ENCODE measurements around the gene KLHDC10. TPM values are rescaled to one million over a fixed set of nuclear protein-coding genes. Genes with fewer than 3 reads are reported as not detected.
A peak's percentile ranks its signal among the peaks of the same experiment; 100 is the strongest.
"Not testable (repeated sequence)": the region's sequence is repeated elsewhere in the genome, so short reads cannot be mapped to it uniquely, and the experiment has no call there.

Gene KLHDC10
- total RNA-seq, 1 experiment from 2014 or later, result 47.0 TPM

DNA sequence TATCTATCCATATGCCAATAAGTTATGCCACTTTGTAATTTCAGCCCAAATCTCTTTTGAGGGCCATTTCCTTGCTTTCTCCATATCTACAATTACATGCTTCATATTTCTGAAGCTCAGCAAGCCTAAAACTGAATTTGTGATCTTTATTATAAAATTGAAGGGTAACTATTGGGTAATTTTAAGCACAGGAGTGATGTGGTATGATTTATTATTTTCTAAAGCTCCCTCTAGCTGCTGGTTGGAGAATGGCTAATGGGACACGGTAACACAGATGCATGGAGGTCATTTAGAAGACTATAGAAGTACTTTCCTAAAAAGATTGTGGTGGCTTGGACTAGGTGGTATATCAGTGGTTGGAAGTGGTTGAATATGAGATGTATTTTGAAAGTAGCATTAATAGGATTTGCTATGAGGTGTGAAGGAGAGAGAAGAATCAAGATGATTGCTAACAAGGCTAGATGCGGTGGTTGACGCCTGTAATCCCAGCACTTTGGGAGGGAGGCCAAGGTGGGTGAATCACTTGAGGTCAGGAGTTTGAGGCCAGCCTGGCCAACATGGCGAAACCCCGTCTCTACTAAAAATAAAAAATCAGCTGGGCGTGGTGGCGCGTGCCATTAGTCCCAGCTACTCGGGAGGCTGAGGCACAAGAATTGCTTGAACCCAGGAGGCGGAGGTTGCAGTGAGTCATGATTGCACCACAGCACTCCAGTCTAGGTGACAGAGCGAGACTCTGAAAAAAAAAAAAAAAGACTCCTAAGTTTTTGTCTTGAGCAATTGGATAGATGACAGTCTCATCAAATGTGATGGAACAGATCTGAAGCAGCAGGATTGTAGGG, 13.9 kb downstream of the KLHDC10 start:
- Histone ChIP-seq H3K27ac (no peak overlapping the region), H2AFZ (no peak overlapping the region), H4K20me1 (ENCODE audit: insufficient read depth) (peaks cover 6% of the 10 kb centered on the region), H3K4me3 (no peak overlapping the region), H3F3A (ENCODE audit: insufficient read depth, low read depth) (no peaks in the 10 kb centered on the region), H3K9me3 (ENCODE audit: insufficient read depth, low read depth) (no peaks in the 10 kb centered on the region), H3K4me1 (replicated peaks; ENCODE audit: insufficient read depth) (peaks cover 1% of the 10 kb centered on the region; the same call in 1 of the 2 replicates), H3K79me2 (ENCODE audit: low read depth) (peaks cover 74% of the 10 kb centered on the region), H3K27me3 (ENCODE audit: insufficient read depth, low read depth) (no peaks in the 10 kb centered on the region), H3K9me2 (ENCODE audit: insufficient read depth) (no peaks in the 10 kb centered on the region), H3K36me3 (ENCODE audit: low read depth) (peaks cover 4% of the 10 kb centered on the region; the same call in 1 of the 2 replicates), H3K4me2 (no peak overlapping the region)
- ChIA-PET CTCF (interaction anchor here (0.7 to 0.9 kb wide), 7 partner anchors 9 to 406 kb away, joined by 3 to 23 read pairs (median 5); no protein-coding TSS in a partner anchor), POLR2A (ENCODE audit: unreplicated experiment) (no interaction called here)
- intact Hi-C loops (cut with micrococcal nuclease; ENCODE audit: unreplicated experiment), result no loop called here
- no peak for TF ChIP-seq EZH2 (IDR thresholded peaks at IDR 0.05; ENCODE audit: low read depth)
- TF ChIP-seq, protein P1, sequence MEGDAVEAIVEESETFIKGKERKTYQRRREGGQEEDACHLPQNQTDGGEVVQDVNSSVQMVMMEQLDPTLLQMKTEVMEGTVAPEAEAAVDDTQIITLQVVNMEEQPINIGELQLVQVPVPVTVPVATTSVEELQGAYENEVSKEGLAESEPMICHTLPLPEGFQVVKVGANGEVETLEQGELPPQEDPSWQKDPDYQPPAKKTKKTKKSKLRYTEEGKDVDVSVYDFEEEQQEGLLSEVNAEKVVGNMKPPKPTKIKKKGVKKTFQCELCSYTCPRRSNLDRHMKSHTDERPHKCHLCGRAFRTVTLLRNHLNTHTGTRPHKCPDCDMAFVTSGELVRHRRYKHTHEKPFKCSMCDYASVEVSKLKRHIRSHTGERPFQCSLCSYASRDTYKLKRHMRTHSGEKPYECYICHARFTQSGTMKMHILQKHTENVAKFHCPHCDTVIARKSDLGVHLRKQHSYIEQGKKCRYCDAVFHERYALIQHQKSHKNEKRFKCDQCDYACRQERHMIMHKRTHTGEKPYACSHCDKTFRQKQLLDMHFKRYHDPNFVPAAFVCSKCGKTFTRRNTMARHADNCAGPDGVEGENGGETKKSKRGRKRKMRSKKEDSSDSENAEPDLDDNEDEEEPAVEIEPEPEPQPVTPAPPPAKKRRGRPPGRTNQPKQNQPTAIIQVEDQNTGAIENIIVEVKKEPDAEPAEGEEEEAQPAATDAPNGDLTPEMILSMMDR (conservative IDR thresholded peaks at IDR 0.05), result peak; percentile 75
- no peak for DNase-seq
- TSS peak; percentile 10 for BruUV-seq (replicated peaks)

DNA sequence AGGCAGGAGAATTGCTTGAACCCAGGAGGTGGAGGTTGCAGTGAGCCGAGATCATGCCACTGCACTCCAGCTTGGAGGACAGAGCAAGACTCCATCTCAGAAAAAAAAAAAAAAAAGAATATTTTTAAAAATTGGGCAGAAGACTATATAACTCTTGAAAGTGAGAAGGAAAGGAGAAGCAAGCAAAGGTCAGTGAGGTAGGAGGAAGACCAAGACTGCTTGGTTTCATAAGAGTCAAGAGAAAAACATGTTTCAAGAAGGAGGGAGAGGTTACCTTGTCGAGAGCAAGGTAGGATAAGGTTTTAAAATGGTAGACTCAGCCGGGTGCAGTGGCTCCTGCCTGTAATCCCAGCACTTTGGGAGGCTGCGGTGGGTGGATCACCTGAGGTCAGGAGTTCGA, 14.9 kb downstream of the KLHDC10 start:
- H3K79me2 ChIP-seq (ENCODE audit: low read depth), result peaks cover 78% of the 10 kb centered on the region
- POLR2A ChIA-PET (ENCODE audit: unreplicated experiment); H4K20me1 ChIP-seq (ENCODE audit: insufficient read depth); DNase-seq; H3K27ac ChIP-seq; H2AFZ ChIP-seq; H3F3A ChIP-seq (ENCODE audit: insufficient read depth, low read depth); H3K36me3 ChIP-seq (ENCODE audit: low read depth); BruUV-seq (replicated peaks); H3K27me3 ChIP-seq (ENCODE audit: insufficient read depth, low read depth); H3K4me3 ChIP-seq; H3K9me3 ChIP-seq (ENCODE audit: insufficient read depth, low read depth); H3K4me2 ChIP-seq; H3K9me2 ChIP-seq (ENCODE audit: insufficient read depth); H3K4me1 ChIP-seq (replicated peaks; ENCODE audit: insufficient read depth); intact Hi-C loops (cut with micrococcal nuclease; ENCODE audit: unreplicated experiment): not testable (repeated sequence)
- CTCF ChIA-PET, result interaction anchor here (0.7 to 0.9 kb wide), 3 partner anchors 17 to 407 kb away, joined by 3 to 6 read pairs (median 5); no protein-coding TSS in a partner anchor

DNA sequence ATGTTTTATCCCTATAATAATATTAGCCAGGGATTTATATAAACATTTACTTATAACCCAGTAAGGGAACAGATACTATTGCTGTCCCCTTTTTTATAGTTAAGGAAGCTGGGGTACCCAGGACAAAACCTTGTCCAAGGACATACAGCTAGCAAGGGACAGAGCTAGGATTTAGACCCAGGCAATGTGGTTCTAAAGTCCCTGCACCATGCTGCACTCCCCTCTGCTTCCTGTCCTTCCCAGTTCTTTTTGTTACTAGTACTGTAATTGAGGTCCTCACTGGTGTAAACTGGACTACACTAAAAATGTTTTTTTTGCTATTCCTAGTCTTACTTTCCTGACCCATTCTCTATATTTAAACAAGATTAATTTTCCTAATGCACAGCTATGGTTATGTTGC, 16.6 kb downstream of the KLHDC10 start:
- DNase-seq, result no peak
- Histone ChIP-seq H3F3A (ENCODE audit: insufficient read depth, low read depth) (no peaks in the 10 kb centered on the region), H3K79me2 (ENCODE audit: low read depth) (peaks cover 77% of the 10 kb centered on the region), H2AFZ (no peak overlapping the region), H3K27me3 (ENCODE audit: insufficient read depth, low read depth) (no peaks in the 10 kb centered on the region), H3K4me3 (no peak overlapping the region), H3K36me3 (ENCODE audit: low read depth) (peaks cover 4% of the 10 kb centered on the region; the same call in 1 of the 2 replicates), H4K20me1 (ENCODE audit: insufficient read depth) (peaks cover 4% of the 10 kb centered on the region), H3K9me3 (ENCODE audit: insufficient read depth, low read depth) (no peaks in the 10 kb centered on the region), H3K4me1 (replicated peaks; ENCODE audit: insufficient read depth) (no peaks in the 10 kb centered on the region), H3K4me2 (no peak overlapping the region), H3K27ac (no peak overlapping the region), H3K9me2 (ENCODE audit: insufficient read depth) (no peaks in the 10 kb centered on the region)
- intact Hi-C loops (cut with micrococcal nuclease; ENCODE audit: unreplicated experiment), result no loop called here
- TF ChIP-seq, protein P1 (conservative IDR thresholded peaks at IDR 0.05), result no peak
- no peak for TF ChIP-seq EZH2 (IDR thresholded peaks at IDR 0.05; ENCODE audit: low read depth)
- BruUV-seq (replicated peaks), result no TSS peak
- ChIA-PET CTCF (no interaction called here), POLR2A (ENCODE audit: unreplicated experiment) (no interaction called here)
